HEK293 (cell line): ENCODE measurements around the gene KIF25.
A peak's percentile ranks its signal among the peaks of the same experiment; 100 is the strongest.

ENCODE experiments used
- CTCF ChIA-PET: fragments of 350-600 bp; formaldehyde crosslinking; extraction: SDS; loops from one replicate; lab custom pipeline; 2021; ENCODE audit warnings: antibody characterized with exemption; lab: Yijun Ruan, JAX
- POLR2A ChIA-PET: fragments of 300-600 bp; formaldehyde crosslinking; extraction: SDS; loops from one replicate; lab custom pipeline; 2020; ENCODE audit warnings: antibody characterized with exemption, inconsistent platforms; lab: Yijun Ruan, JAX
- H3K27ac ChIP-seq: fragments of 200-500 bp; sonication (Bioruptor generic); 2 replicates; pipeline ENCODE4 v1.5.1; 2014; ENCODE audit warnings: low read depth, low read length, control low read depth, inconsistent platforms; ENCODE audit errors: extremely low read depth
- H3K36me3 ChIP-seq, 2 experiments: fragments of 200-500 bp in 1 of 2; sonication (Bioruptor generic) in 1 of 2; 1 replicate in 1 of 2; 2 replicates in 1 of 2; pipeline ENCODE4 v1.5.1; 2014 to 2017; ENCODE audit warnings: inconsistent platforms in 2 of 2, low read length in 2 of 2; ENCODE audit not compliant: control insufficient read depth in 2 of 2, insufficient read depth in 1 of 2
- H3K4me1 ChIP-seq: fragments of 200-500 bp; sonication (Bioruptor generic); 2 replicates; pipeline ENCODE4 v1.5.1; 2014; ENCODE audit warnings: mild to moderate bottlenecking, low read length, inconsistent platforms; ENCODE audit not compliant: control insufficient read depth, insufficient read depth
- H3K4me3 ChIP-seq: 2 replicates; pipeline ENCODE4 v1.5.1; 2011; ENCODE audit warnings: low read depth, mild to moderate bottlenecking, control low read depth, low read length, moderate library complexity
- H3K9me3 ChIP-seq: fragments of 200-500 bp; sonication (Bioruptor generic); 2 replicates; pipeline ENCODE4 v1.5.1; 2014; ENCODE audit warnings: low read depth, low read length, inconsistent platforms; ENCODE audit not compliant: control insufficient read depth, insufficient read depth
- GLIS1 ChIP-seq: fragments of 450-650 bp; formaldehyde crosslinking; IDR thresholded peaks from 2 replicates; pipeline ENCODE4 v1.5.1; 2016; ENCODE audit warnings: missing biosample characterization, missing genetic modification characterization
- HOXD13 ChIP-seq: sonication (generic); formaldehyde crosslinking; IDR thresholded peaks from 2 replicates; pipeline ENCODE4 v1.8.0; 2022; ENCODE audit warnings: missing genetic modification reagents, borderline replicate concordance
- KLF10 ChIP-seq: fragments of 450-650 bp; IDR thresholded peaks from 2 replicates; pipeline ENCODE4 v1.5.1; 2018; ENCODE audit warnings: missing biosample characterization, mild to moderate bottlenecking, missing genetic modification characterization
- MEIS1 ChIP-seq: sonication (generic); formaldehyde crosslinking; IDR thresholded peaks from 2 replicates; pipeline ENCODE4 v1.8.1; 2022; ENCODE audit warnings: missing genetic modification reagents, mild to moderate bottlenecking, borderline replicate concordance
- TRIM28 ChIP-seq: IDR thresholded peaks from 2 replicates; pipeline ENCODE4 v1.6.1; 2011; ENCODE audit warnings: low read length, control low read depth, borderline replicate concordance
- ZBTB7A ChIP-seq: fragments of 450-650 bp; formaldehyde crosslinking; IDR thresholded peaks from 2 replicates; pipeline ENCODE4 v1.5.1; 2016; ENCODE audit warnings: low read depth, missing biosample characterization, missing genetic modification characterization
- ZNF10 ChIP-seq: fragments of 450-650 bp; formaldehyde crosslinking; IDR thresholded peaks from 2 replicates; pipeline ENCODE4 v1.5.1; 2017; ENCODE audit warnings: missing biosample characterization, missing genetic modification characterization
- ZNF112 ChIP-seq: fragments of 450-650 bp; formaldehyde crosslinking; IDR thresholded peaks from 2 replicates; pipeline ENCODE4 v1.5.0; 2017; ENCODE audit warnings: missing biosample characterization, missing genetic modification characterization
- ZNF16 ChIP-seq: fragments of 450-650 bp; formaldehyde crosslinking; IDR thresholded peaks from 2 replicates; pipeline ENCODE4 v1.5.1; 2016; ENCODE audit warnings: low read depth, missing biosample characterization, missing genetic modification characterization
- ZNF341 ChIP-seq: fragments of 450-650 bp; formaldehyde crosslinking; IDR thresholded peaks from 2 replicates; pipeline ENCODE4; 2016; ENCODE audit warnings: low read depth, missing biosample characterization, missing genetic modification characterization
- ZNF423 ChIP-seq: fragments of 450-650 bp; formaldehyde crosslinking; IDR thresholded peaks from 2 replicates; pipeline ENCODE4 v1.5.1; 2016; ENCODE audit warnings: missing biosample characterization, missing genetic modification characterization
- ZNF621 ChIP-seq: fragments of 450-650 bp; formaldehyde crosslinking; IDR thresholded peaks from 2 replicates; pipeline ENCODE4 v1.5.1; 2017; ENCODE audit warnings: missing biosample characterization, missing genetic modification characterization
- ZNF624 ChIP-seq: fragments of 450-650 bp; formaldehyde crosslinking; IDR thresholded peaks from 2 replicates; pipeline ENCODE4 v1.5.1; 2017; ENCODE audit warnings: missing biosample characterization, missing genetic modification characterization
- ZNF670 ChIP-seq: fragments of 450-650 bp; formaldehyde crosslinking; IDR thresholded peaks from 2 replicates; pipeline ENCODE4 v1.5.1; 2016; ENCODE audit warnings: missing biosample characterization, missing genetic modification characterization, low read depth
- ZNF76 ChIP-seq: fragments of 450-650 bp; formaldehyde crosslinking; IDR thresholded peaks from 2 replicates; pipeline ENCODE4; 2016; ENCODE audit warnings: low read depth, missing biosample characterization, missing genetic modification characterization, borderline replicate concordance
- ZSCAN16 ChIP-seq: fragments of 450-650 bp; formaldehyde crosslinking; IDR thresholded peaks from 2 replicates; pipeline ENCODE4 v1.5.1; 2016; ENCODE audit warnings: missing biosample characterization, missing genetic modification characterization
- ZSCAN23 ChIP-seq: fragments of 450-650 bp; formaldehyde crosslinking; IDR thresholded peaks from 2 replicates; pipeline ENCODE4 v1.5.1; 2016; ENCODE audit warnings: missing biosample characterization, missing genetic modification characterization
- TF ChIP-seq, protein P1 (sequence below): fragments of 450-650 bp; formaldehyde crosslinking; IDR thresholded peaks from 2 replicates; pipeline ENCODE4 v1.5.1; 2017; ENCODE audit warnings: missing biosample characterization, missing genetic modification characterization
- TF ChIP-seq, protein P2 (sequence below): fragments of 450-650 bp; formaldehyde crosslinking; optimal IDR thresholded peaks from 2 replicates; pipeline ENCODE3; 2016; ENCODE audit warnings: missing biosample characterization, mild to moderate bottlenecking, missing genetic modification characterization
- TF ChIP-seq, protein P3 (sequence below): fragments of 450-650 bp; formaldehyde crosslinking; IDR thresholded peaks from 2 replicates; pipeline ENCODE4 v1.5.1; 2016; ENCODE audit warnings: missing biosample characterization, missing genetic modification characterization

Gene KIF25

DNA sequence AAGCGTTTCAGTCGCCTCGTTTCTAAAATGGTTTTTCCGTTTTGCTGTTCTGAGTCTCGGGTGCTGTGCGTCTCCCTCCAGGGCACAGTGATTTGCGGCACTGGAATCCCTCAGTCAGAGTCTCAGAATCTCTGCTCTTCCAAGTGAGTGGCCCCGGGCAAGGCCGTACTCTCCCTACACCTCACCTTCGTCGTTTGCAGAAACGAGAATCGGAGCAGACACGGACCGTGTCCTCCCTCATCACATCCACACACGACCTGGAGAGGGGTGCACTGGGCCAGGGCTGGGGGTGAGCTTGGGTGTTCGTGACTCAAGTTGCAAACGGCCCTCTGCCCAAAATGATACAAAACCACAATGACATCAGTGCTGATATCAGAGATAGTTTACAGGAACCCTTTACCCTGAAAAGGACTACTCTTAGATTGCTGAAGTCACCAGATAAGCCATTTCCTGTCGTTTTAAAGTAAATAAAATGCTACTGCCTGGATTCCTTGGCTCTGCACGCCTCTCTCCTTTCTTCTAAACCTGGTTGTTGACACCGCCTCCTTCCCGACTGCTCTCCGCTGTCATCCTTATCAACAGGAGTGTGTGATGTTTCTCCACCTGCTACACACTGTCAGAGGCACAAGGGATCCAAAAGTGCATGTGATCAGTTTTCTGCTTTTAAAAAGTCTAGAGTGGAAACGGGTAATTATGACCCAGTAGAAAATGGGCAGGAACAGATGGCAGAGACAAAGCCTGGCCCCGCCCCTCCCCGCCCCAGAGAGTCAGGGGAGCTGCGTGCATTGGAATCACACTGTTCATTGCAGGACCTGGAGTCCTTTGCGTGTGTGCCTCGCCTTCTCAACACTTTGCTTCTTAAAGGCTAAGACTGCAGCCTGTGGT, 38.4 kb downstream of the KIF25 start (continued):
- peak; percentile 44; the same call in 1 of the 2 replicates for TF ChIP-seq ZSCAN23 (tag by site-specific recombination)
- peak; percentile 7; the same call in 1 of the 2 replicates for TF ChIP-seq ZNF10 (tag by site-specific recombination)
- TF ChIP-seq, protein P1, sequence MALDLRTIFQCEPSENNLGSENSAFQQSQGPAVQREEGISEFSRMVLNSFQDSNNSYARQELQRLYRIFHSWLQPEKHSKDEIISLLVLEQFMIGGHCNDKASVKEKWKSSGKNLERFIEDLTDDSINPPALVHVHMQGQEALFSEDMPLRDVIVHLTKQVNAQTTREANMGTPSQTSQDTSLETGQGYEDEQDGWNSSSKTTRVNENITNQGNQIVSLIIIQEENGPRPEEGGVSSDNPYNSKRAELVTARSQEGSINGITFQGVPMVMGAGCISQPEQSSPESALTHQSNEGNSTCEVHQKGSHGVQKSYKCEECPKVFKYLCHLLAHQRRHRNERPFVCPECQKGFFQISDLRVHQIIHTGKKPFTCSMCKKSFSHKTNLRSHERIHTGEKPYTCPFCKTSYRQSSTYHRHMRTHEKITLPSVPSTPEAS (tag by site-specific recombination): no peak
- TF ChIP-seq MEIS1 (CRISPR knock-in tag): no peak
- TF ChIP-seq ZNF16 (tag by site-specific recombination): no peak
- TF ChIP-seq, protein P2, sequence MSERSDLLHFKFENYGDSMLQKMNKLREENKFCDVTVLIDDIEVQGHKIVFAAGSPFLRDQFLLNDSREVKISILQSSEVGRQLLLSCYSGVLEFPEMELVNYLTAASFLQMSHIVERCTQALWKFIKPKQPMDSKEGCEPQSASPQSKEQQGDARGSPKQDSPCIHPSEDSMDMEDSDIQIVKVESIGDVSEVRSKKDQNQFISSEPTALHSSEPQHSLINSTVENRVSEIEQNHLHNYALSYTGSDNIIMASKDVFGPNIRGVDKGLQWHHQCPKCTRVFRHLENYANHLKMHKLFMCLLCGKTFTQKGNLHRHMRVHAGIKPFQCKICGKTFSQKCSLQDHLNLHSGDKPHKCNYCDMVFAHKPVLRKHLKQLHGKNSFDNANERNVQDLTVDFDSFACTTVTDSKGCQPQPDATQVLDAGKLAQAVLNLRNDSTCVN: no peak
- TF ChIP-seq ZNF112 (tag by site-specific recombination): no peak
- no peak for TF ChIP-seq KLF10 (tag by site-specific recombination)
- no peak for TF ChIP-seq ZNF76
- peak; percentile 93 for TF ChIP-seq TRIM28
- TF ChIP-seq HOXD13 (CRISPR knock-in tag): no peak

DNA sequence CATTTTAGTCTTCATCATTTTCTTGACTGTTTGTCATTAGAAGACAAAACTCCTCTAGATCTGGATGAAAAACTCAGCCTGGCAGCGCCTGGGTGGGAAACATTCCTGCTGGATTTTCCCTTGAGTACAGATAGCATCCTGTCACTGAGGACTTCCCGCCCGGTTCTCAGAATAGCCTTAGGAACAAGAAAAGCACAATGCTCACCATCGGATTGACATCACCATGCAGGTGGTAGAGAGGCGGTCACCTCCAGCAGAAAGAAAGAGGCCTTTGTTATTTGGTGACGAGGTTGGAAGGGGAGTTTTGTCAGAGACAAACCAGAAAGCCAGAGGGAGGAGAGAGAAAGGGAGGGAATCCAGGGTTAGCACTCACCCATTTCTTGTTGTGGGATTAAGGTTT, 39.8 kb downstream of the KIF25 start:
- no peaks in the 10 kb centered on the region for H3K9me3 ChIP-seq
- ChIA-PET POLR2A (no interaction called here), CTCF (interaction anchor here (0.6 to 1.3 kb wide), 3 partner anchors 23 to 67 kb away, joined by 3 to 4 read pairs (median 3); no protein-coding TSS in a partner anchor)
- H3K36me3 ChIP-seq: peaks cover 0 to 3% of the 10 kb centered on the region in 2 experiments; a peak in 1 of 3 replicates
- no peak for TF ChIP-seq ZNF621 (tag by site-specific recombination)
- TF ChIP-seq ZBTB7A (tag by site-specific recombination): no peak
- peak; percentile 38; the same call in 1 of the 2 replicates for TF ChIP-seq ZNF341 (tag by site-specific recombination)
- H3K4me1 ChIP-seq: peaks cover 2% of the 10 kb centered on the region; the same call in 1 of the 2 replicates
- H3K27ac ChIP-seq: no peak overlapping the region
- H3K4me3 ChIP-seq: no peak overlapping the region

DNA sequence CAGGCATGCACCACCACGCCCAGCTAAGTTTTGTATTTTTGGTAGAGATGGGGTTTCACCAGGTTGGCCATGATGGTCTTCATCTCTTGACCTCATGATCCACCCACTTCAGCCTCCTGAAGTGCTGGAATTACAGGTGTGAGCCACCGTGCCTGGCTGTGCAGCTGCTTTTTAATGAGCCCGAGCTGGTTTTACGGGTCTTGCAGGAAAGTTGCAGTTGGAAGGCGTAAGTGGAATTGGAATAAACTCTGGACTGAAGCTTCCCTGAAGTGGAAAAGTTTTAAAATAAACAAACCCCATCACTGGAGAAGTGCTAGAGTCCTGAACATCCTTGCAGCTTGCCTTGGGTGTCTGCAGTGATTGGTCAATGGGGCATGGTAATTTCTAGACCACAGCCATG, 40.4 kb downstream of the KIF25 start:
- Histone ChIP-seq H3K36me3 (peaks cover 0 to 3% of the 10 kb centered on the region in 2 experiments; a peak in 1 of 3 replicates), H3K27ac (no peak overlapping the region), H3K9me3 (no peaks in the 10 kb centered on the region), H3K4me1 (peaks cover 2% of the 10 kb centered on the region; the same call in 1 of the 2 replicates), H3K4me3 (no peak overlapping the region)
- no peak for TF ChIP-seq ZNF16 (tag by site-specific recombination)
- TF ChIP-seq ZNF624 (tag by site-specific recombination): no peak
- no peak for TF ChIP-seq ZNF423 (tag by site-specific recombination)
- TF ChIP-seq, protein P3, sequence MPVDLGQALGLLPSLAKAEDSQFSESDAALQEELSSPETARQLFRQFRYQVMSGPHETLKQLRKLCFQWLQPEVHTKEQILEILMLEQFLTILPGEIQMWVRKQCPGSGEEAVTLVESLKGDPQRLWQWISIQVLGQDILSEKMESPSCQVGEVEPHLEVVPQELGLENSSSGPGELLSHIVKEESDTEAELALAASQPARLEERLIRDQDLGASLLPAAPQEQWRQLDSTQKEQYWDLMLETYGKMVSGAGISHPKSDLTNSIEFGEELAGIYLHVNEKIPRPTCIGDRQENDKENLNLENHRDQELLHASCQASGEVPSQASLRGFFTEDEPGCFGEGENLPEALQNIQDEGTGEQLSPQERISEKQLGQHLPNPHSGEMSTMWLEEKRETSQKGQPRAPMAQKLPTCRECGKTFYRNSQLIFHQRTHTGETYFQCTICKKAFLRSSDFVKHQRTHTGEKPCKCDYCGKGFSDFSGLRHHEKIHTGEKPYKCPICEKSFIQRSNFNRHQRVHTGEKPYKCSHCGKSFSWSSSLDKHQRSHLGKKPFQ (tag by site-specific recombination): 0 out of 2 replicates have a peak, but pooled peaks have one; percentile 18
- TF ChIP-seq GLIS1: no peak
- no peak for TF ChIP-seq ZSCAN16 (tag by site-specific recombination)
- TF ChIP-seq ZNF670 (tag by site-specific recombination): no peak
- ChIA-PET CTCF (interaction anchor here (0.6 to 1.3 kb wide), 2 partner anchors 23 to 67 kb away, joined by 3 to 4 read pairs; no protein-coding TSS in a partner anchor), POLR2A (no interaction called here)
